DOHH2 (cell line): ENCODE results near the gene DYNC2H1.

Experiments used
- H3F3A ChIP-seq: fragments of 200-600 bp; sonication (generic), shearing (Covaris generic); 2 replicates; pipeline ENCODE4 v1.6.0; 2016; ENCODE audit warnings: antibody characterized with exemption, mild to moderate bottlenecking; ENCODE audit not compliant: control insufficient read depth, insufficient read depth
- H3K27ac ChIP-seq: fragments of 200-600 bp; sonication (generic); 2 replicates; pipeline ENCODE4 v1.5.1; 2014; ENCODE audit warnings: low read depth, mild to moderate bottlenecking, low read length, moderate library complexity
- H3K27me3 ChIP-seq: fragments of 200-600 bp; sonication (generic); 2 replicates; pipeline ENCODE4 v1.6.1; 2014; ENCODE audit warnings: mild to moderate bottlenecking, low read length, mixed read lengths; ENCODE audit not compliant: control insufficient read depth
- H3K36me3 ChIP-seq: fragments of 200-600 bp; sonication (generic); 2 replicates; pipeline ENCODE4 v1.6.1; 2014; ENCODE audit warnings: mild to moderate bottlenecking, low read length, moderate library complexity, mixed read lengths; ENCODE audit not compliant: control insufficient read depth
- H3K4me1 ChIP-seq: fragments of 200-600 bp; sonication (generic); 2 replicates; pipeline ENCODE4 v1.6.1; 2014; ENCODE audit warnings: mild to moderate bottlenecking, low read length, mixed read lengths; ENCODE audit not compliant: control insufficient read depth
- H3K4me2 ChIP-seq: fragments of 200-600 bp; sonication (generic); 2 replicates; pipeline ENCODE4 v1.6.0; 2014; ENCODE audit warnings: mild to moderate bottlenecking, low read length, moderate library complexity
- H3K4me3 ChIP-seq: fragments of 200-600 bp; sonication (generic); 2 replicates; pipeline ENCODE4 v1.5.1; 2014; ENCODE audit warnings: mild to moderate bottlenecking, low read length, mixed read lengths
- H3K79me2 ChIP-seq: fragments of 200-600 bp; sonication (generic); 2 replicates; pipeline ENCODE4 v1.6.1; 2014; ENCODE audit warnings: mild to moderate bottlenecking, low read length, mixed read lengths; ENCODE audit not compliant: control insufficient read depth
- H3K9me2 ChIP-seq: fragments of 200-600 bp; sonication (generic); replicated peaks from 2 replicates; pipeline ENCODE4 v1.6.1; 2014; ENCODE audit warnings: mild to moderate bottlenecking, low read length, mixed read lengths; ENCODE audit not compliant: control insufficient read depth
- H3K9me3 ChIP-seq: fragments of 200-600 bp; sonication (generic); 2 replicates; pipeline ENCODE4 v1.6.1; 2014; ENCODE audit warnings: antibody characterized with exemption, low read length, mixed read lengths; ENCODE audit not compliant: control insufficient read depth, insufficient read depth
- H4K20me1 ChIP-seq: fragments of 200-600 bp; sonication (generic); 2 replicates; pipeline ENCODE4 v1.6.0; 2014; ENCODE audit warnings: low read depth, mild to moderate bottlenecking, antibody characterized with exemption, low read length, moderate library complexity; ENCODE audit not compliant: control insufficient read depth, insufficient read depth
- CTCF ChIP-seq: fragments of 200-600 bp; sonication (generic); IDR thresholded peaks from one replicate; pipeline ENCODE4 v1.5.1; 2014; ENCODE audit warnings: antibody characterized with exemption, mild to moderate bottlenecking, low read depth, low read length; ENCODE audit not compliant: poor library complexity, severe bottlenecking
- EZH2phosphoT487 ChIP-seq: fragments of 200-600 bp; sonication (generic); IDR thresholded peaks from 2 replicates; pipeline ENCODE4 v1.6.1; 2017; ENCODE audit warnings: borderline replicate concordance, mild to moderate bottlenecking, antibody characterized with exemption, low read length, moderate library complexity, mixed read lengths

Gene DYNC2H1

GRCh38 chr11:103110391-103110790 lies 1.2 kb downstream of the DYNC2H1 start:
- no peak overlapping the region for H3K27ac ChIP-seq
- H4K20me1 ChIP-seq: no peaks in the 10 kb centered on the region
- H3F3A ChIP-seq: peaks cover 3% of the 10 kb centered on the region; the same call in 1 of the 2 replicates
- no peaks in the 10 kb centered on the region for H3K9me2 ChIP-seq
- no peaks in the 10 kb centered on the region for H3K79me2 ChIP-seq
- H3K4me2 ChIP-seq: peak overlapping the region; percentile 85
- no peaks in the 10 kb centered on the region for H3K9me3 ChIP-seq
- H3K27me3 ChIP-seq: no peaks in the 10 kb centered on the region
- H3K4me3 ChIP-seq: peak overlapping the region; percentile 90
- no peaks in the 10 kb centered on the region for H3K36me3 ChIP-seq
- peaks cover 17% of the 10 kb centered on the region for H3K4me1 ChIP-seq
- no peak for TF ChIP-seq EZH2phosphoT487
- TF ChIP-seq CTCF: peak; percentile 42

GRCh38 chr11:103111400-103111799 lies 2.2 kb downstream of the DYNC2H1 start:
- H3K27me3 ChIP-seq: no peaks in the 10 kb centered on the region
- H3K79me2 ChIP-seq: no peaks in the 10 kb centered on the region
- H3K4me1 ChIP-seq: peaks cover 17% of the 10 kb centered on the region
- H4K20me1 ChIP-seq: no peaks in the 10 kb centered on the region
- peaks cover 3% of the 10 kb centered on the region; the same call in 1 of the 2 replicates for H3F3A ChIP-seq
- no peak overlapping the region for H3K4me2 ChIP-seq
- no peaks in the 10 kb centered on the region for H3K36me3 ChIP-seq
- H3K9me3 ChIP-seq: no peaks in the 10 kb centered on the region
- H3K4me3 ChIP-seq: no peak overlapping the region
- no peaks in the 10 kb centered on the region for H3K9me2 ChIP-seq
- H3K27ac ChIP-seq: no peak overlapping the region
- TF ChIP-seq CTCF: no peak
- no peak for TF ChIP-seq EZH2phosphoT487

GRCh38 chr11:103112364-103112763 lies 3.1 kb downstream of the DYNC2H1 start:
- Histone ChIP-seq H3F3A (peaks cover 3% of the 10 kb centered on the region; the same call in 1 of the 2 replicates), H3K79me2 (no peaks in the 10 kb centered on the region), H3K36me3 (no peaks in the 10 kb centered on the region), H3K27ac (no peak overlapping the region), H3K4me2 (peak overlapping the region; percentile 11; the same call in 1 of the 2 replicates), H3K4me3 (no peak overlapping the region), H3K27me3 (no peaks in the 10 kb centered on the region), H3K9me3 (no peaks in the 10 kb centered on the region), H4K20me1 (no peaks in the 10 kb centered on the region), H3K9me2 (no peaks in the 10 kb centered on the region), H3K4me1 (peaks cover 17% of the 10 kb centered on the region)
- TF ChIP-seq EZH2phosphoT487: no peak
- no peak for TF ChIP-seq CTCF
